IPS-11a (cell line): ENCODE data around the gene SF3B1.
"Not testable (repeated sequence)": the region's sequence is repeated elsewhere in the genome, so short reads cannot be mapped to it uniquely, and the experiment has no call there.

Source experiments
- H3K4me3 ChIP-seq: one replicate; pipeline ENCODE4 v1.5.1; 2013; ENCODE audit warnings: low read depth, low read length, control low read depth

Gene SF3B1

DNA sequence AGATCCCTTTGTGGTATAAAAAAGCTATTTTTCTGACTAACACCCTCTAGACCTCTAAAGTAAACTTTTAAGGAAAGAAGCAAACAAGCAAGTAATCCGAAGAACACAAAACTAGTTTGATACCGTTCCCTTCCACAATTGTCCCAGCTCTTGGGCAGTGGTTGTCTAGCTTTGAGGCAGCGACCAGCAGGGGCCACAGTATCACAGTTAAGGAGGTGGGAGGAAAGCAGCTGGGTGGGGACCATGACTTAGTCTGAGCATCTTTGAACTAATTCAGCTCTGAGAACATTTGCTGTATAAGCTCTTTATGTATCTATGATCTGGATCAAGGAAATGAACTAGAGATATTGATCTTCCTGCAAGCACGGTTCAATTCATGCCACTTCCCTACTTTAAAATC, 51.0 kb downstream of the SF3B1 start:
- H3K4me3 ChIP-seq = no peak overlapping the region

DNA sequence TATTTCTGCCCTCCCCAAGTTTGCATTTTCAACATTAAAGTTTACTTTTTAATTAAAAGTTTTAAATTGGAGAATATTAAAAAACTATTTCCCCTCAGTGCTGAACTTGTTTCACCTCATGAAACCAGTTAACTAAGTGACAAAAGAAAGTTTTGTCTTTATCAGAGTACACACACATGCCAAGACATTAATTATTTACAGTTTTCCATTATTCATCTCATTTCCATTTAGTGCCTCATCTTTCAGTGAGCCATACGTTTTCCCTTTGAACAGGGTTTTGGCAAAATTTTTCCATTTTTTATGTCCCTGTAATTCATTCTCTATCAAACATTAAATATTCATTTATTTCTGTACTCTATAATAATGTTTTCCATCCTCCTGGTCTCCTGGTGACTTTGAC, 53.2 kb downstream of the SF3B1 start:
- no peak overlapping the region for H3K4me3 ChIP-seq

DNA sequence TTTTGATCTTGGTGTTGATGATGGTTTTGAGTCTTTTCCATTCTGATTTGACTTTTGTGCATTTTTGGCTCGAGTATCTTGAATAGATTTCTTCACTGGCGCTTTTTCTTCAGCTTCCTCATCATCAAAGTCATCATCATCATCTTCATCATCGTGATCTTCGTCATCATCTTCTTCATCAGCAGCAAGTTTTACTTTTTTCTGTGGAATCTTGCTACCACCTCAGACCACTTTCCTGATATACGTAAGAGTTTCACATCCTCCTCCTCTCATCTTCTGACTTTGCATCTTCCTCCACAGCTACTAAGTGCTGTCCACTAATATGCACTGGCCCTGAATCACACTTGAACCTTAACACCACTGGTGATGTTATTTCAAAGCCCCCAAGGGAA, 54.9 kb downstream of the SF3B1 start:
- H3K4me3 ChIP-seq = not testable (repeated sequence)

DNA sequence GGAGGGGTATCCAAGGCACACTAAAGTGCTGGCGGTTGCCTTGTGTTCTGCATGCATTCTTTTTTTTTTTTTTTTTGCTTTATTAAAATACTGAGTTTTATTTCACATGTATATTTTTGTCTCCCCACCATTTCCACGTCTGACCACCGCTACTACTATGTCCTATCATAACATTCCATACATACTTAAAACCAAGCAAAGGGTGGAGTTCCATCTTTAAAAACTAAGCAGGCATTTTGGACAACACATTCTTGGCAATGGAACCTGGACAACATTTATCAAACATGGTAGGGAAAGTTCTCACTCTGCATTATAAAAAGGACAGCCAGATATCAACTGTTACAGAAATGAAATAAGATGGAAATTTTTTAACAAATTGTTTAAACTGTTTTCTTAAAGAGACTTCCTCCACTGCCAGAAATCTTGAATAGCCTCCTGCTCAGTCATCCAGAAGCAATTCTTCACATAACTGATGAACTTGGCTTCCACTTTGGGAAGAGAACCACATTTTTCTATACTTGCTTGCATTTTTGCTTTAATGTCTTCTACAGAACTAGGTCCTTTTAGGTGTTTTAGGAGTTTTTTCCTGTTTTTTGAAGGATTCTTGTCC, 55.4 kb downstream of the SF3B1 start:
- not testable (repeated sequence) for H3K4me3 ChIP-seq

- H3K4me3 ChIP-seq = no peak overlapping the region
Observed at GRCh38 chr2:197378494-197379307, 56.1 kb downstream of the SF3B1 start.

- no peak overlapping the region for H3K4me3 ChIP-seq
Observed at GRCh38 chr2:197378086-197378485, 56.7 kb downstream of the SF3B1 start.

GRCh38 chr2:197377670-197378069, 57.2 kb downstream of the SF3B1 start:
- no peak overlapping the region for H3K4me3 ChIP-seq

DNA sequence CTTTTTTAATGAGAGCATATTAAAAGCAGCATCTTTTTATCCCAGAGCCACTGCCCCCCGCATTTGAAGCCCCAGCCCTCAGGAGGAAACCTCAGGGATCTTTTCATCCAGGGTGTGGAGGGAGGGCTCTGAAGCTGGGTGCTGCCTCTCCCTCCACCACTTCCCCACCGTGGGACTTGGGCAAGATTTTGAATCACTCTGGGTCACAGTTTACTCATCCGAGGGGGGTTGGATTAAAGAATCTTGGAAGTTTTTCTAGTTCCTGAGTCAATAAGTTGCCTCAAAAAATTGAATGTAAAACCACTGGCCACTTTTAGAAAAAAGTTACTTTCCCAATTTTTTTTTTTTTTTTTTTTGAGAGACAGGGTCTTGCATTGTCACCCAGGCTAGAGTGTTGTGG, 62.2 kb downstream of the SF3B1 start:
- H3K4me3 ChIP-seq = no peak overlapping the region

DNA sequence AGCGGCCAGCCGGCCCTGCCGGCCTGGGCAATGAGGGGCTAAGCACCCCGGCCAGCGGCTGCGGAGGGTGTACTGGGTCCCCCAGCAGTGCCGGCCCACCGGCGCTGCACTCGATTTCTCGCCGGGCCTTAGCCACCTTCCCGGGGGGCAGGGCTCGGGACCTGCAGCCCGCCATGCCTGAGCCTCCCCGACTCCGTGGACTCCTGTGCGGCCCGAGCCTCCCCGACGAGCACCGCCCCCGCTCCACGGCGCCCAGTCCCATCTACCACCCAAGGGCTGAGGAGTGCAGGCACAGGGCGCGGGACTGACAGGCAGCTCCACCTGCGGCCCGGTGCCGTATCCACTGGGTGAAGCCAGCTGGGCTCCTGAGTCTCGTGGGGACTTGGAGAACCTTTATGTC, 64.2 kb downstream of the SF3B1 start:
- H3K4me3 ChIP-seq = not testable (repeated sequence)

DNA sequence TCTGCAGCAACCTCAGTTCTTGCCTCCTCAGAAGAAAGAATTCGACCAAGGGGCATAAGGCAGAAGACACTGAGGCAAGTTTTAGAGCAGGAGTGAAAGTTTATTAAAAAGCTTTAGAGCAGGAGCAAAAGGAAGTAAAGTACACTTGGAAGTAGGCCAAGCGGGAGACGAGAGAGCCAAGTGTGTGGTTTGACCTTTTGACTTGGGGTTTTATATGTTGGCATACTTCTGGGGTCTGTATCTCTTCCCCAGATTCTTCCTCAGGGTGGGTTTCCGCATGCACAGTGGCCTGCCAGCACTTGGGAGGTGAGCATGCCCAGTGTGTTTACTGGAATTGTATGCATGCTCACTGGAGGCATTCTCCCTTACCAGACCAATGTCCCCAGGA, 64.9 kb downstream of the SF3B1 start:
- H3K4me3 ChIP-seq = no peak overlapping the region

GRCh38 chr2:197369228-197369932, 65.4 kb downstream of the SF3B1 start:
- H3K4me3 ChIP-seq = no peak overlapping the region

GRCh38 chr2:197368412-197368811, 66.4 kb downstream of the SF3B1 start:
- H3K4me3 ChIP-seq = no peak overlapping the region

DNA sequence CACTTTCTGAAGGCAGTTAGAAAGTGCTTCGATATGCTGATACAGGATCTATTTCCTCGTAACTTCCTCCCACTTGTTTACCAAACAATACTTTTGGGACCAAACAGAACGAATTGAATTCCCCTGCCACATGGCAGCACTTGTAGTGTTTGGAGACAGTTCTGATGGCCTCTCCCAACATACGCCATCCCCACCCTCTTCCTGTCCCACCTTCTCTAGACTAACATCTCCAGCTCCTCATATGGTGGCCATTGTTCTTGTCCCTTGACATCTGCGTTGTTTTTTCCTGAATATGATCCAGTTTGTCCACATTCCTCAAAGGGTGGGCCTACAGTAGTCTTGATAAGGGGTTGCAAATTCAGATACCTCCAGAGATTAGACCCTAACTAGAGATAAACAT, 70.8 kb downstream of the SF3B1 start:
- H3K4me3 ChIP-seq = no peak overlapping the region

- no peak overlapping the region for H3K4me3 ChIP-seq
Observed at GRCh38 chr2:197360744-197361156, 74.1 kb downstream of the SF3B1 start.

DNA sequence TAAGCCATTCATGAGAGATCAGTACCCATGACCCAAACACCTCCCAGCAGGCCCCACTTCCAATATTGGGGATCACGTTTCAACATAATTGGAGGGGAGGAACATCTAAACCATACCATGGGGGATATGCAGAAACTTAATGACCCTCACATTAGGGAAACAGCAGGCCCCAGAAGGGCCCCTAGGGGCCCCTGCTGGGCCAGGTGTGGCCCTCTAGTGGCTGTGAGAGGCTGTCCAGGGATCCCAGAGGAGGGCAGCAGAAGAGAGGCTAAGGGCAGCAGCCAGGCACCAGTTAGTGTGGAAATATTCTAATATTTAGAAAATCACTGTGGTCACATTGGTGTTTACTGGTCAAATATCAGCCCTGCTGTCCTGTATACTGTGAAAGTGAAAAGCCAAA, 75.0 kb downstream of the SF3B1 start:
- no peak overlapping the region for H3K4me3 ChIP-seq

DNA sequence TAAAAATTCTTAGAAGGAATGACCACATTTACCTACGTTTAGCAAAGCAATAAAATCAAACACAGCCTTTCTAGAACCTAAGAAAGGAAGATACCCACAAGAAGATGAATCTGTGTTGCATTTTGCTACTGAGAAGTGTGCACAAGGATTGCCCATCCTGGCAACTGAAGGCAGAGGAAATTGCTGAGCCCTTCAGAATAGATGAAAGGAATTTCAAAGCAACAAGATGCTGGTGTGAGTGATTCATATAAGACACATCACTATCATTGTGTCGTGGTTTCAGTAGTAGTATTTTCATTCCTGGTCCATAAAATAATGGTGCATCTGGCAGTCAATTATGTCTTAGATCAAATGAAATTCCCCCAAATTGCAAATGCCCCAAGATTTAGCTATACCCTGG, 75.9 kb downstream of the SF3B1 start:
- no peak overlapping the region for H3K4me3 ChIP-seq

- no peak overlapping the region for H3K4me3 ChIP-seq
Observed at GRCh38 chr2:197357986-197358385, 76.8 kb downstream of the SF3B1 start.

- H3K4me3 ChIP-seq = no peak overlapping the region
Observed at GRCh38 chr2:197356136-197356535, 78.7 kb downstream of the SF3B1 start.

DNA sequence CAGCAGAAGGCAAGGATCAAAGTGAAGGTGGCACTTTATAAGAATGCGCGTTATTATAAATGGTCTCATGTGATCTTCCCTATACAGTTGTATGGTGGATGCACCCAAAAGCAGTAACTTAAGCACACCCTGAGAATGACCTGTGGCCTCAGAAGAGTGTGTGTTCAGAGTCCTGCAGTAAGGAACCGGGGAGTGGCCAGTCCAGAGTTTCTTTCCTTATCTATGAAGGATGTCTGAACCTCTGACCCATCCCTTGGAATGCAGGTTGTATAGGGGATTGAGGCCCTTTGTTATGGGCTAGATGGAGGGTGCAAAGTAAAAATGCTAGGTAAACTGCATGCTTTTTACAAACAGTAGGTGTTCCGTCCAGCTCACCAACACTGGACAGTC, 80.7 kb downstream of the SF3B1 start:
- no peak overlapping the region for H3K4me3 ChIP-seq

DNA sequence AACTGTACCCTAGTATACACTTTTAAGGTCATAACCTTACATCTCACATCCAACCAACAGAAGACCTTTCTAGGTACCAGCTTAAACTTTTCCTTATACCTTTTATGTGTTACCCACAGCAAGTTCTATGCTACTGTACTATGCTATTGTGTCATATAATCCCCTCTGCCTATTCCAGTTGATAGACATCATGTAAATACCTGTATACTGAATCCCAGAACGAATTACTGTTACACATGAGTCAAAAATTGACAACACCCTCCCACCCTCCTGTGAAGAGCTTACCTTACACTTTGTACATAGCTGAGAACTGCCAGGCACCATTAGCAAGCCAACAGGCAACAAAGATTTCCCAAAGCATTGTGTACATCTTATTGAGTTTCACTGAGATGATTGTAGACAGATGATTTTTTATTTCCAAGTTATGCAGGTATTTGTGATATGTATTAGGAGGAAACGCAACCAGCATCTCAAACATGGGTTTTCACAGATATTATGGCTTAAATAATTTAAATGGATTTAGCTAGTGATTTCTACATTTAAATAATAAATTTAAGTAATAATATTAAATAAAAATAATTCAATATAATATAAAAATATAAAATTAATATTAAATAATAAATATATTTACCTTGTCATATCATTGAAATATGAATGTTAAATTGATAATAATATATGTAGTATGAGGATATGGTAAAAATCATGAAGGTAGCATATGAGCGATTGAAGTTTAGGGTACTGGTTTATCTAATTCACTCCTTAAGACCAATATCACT, 81.2 kb downstream of the SF3B1 start:
- no peak overlapping the region for H3K4me3 ChIP-seq

GRCh38 chr2:197349699-197350098, 85.1 kb downstream of the SF3B1 start:
- H3K4me3 ChIP-seq = no peak overlapping the region
